HG03139 (cell line): Measurements from ENCODE around the gene ATP6AP2.
"Not testable (repeated sequence)": the region's sequence is repeated elsewhere in the genome, so short reads cannot be mapped to it uniquely, and the experiment has no call there.

Experiments
- ATAC-seq: cut with Tn5 transposase; IDR thresholded peaks from one replicate; pipeline ENCODE4 v1.9.1; 2021; ENCODE audit not compliant: unreplicated experiment

Gene ATP6AP2, protein sequence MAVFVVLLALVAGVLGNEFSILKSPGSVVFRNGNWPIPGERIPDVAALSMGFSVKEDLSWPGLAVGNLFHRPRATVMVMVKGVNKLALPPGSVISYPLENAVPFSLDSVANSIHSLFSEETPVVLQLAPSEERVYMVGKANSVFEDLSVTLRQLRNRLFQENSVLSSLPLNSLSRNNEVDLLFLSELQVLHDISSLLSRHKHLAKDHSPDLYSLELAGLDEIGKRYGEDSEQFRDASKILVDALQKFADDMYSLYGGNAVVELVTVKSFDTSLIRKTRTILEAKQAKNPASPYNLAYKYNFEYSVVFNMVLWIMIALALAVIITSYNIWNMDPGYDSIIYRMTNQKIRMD

DNA sequence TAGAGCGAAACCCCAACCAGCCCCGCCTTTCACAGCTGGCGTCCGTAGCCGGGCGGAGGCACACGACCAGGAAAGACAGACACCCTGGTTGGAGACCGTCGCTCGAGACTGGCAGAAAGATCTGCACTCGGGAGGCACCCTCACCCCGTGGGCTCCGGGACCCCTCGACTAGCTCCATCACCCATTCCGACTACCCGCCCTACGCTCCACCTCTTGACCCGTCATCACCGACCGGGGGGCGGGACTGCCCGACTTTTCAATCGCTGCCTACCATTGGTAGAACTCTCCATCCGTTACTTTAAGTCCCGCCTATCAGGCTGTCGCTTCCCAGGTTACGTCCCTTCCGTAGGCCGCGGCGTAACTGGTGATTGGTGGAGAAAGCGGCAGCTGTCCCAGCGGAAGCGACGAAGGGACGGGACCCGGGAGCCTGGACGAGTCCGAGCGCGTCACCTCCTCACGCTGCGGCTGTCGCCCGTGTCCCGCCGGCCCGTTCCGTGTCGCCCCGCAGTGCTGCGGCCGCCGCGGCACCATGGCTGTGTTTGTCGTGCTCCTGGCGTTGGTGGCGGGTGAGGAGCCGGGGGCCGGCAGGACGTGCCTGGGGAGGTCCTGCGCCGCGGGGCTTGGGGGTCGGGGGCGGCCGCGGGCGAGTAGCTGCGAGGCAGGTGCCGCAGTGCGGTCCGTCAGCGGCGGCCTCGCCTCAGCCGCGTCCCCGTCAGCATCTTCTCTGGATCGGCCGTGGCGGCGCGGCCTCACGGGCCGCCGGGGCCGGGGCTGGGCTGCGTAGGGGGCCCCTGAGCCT lies at the start of gene ATP6AP2:
Gene ATP6AP2 (plus strand): TSS at position 434 of the 799 bp plus-strand sequence. CDS start 96 bp downstream, at position 530.
- ATAC-seq: peak; percentile 95

DNA sequence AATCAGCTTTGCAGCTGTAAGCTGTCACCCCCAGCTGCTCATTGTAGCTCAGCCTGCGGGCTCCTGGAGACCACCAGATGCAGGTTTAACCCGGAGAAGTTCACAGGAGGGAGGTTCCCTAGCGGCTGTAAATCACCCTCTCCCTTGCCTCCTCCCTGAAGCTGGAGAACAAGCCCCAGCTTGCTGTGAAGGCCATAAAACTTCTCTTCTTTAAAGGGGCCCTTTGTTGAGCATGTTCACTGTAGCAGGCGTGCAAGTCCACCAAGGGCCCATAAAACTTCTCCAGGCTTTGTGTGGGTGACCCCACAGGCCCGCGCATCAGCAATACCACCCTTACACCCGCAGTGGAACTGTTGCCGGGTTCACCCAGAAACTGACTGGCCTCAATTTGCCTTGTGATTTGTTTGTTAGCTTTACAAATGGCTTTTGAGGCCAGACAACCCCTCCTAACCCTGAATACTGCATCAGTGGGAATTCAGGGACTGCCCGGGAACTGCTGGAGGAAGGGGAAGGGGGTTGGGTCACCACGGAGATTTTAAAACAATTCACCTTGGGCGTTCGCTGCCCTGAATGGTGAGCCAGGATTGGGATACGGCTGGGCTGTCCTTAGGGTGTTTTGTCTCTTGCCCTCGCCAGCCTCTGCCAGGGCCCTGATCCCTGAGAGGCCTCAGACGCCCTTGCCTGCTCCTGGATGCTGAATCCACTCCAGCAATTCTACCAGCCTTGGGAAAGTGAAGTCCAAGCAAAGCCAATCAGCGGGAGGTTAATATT lies 49.5 kb upstream of the ATP6AP2 start:
- ATAC-seq: no peak

DNA sequence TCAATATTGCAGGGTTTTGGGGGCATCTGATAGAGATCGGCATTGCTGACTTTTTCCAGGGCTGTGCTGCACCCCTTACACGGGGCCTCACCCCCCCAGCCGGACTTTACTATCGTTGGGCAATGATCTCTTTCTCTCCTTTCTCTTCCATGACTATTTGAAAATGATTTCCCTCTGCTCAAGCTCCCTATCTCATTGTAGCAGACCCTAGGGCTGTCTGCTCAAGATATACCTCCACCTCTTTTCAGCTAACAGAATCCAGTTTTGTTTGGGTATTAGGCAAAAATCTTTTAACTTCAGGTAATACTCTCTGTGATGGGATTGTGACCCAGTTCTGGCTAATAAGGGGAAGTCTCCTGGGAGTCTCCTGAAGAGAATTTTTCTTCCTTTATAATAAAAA lies 43.5 kb upstream of the ATP6AP2 start:
- no peak for ATAC-seq

DNA sequence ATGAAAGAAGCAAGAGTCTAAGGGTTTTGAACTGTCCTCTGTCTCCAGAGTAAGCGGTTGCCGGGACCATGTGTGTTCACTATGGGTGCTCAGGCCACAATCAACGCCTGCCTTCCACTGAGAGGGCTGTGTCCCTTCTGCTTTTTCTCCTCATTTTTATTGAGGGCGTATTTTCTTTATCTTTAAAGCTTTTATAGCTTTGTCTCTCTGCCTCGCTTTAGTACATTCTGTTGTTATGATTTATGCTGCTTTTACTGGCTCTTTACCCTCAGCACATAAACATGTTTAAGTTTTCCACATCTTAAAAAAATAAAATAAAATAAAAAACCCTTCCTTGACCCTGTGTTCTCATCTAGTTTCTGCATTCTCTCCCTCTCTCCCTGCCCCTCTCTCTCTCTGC lies 42.4 kb upstream of the ATP6AP2 start:
- no peak for ATAC-seq

DNA sequence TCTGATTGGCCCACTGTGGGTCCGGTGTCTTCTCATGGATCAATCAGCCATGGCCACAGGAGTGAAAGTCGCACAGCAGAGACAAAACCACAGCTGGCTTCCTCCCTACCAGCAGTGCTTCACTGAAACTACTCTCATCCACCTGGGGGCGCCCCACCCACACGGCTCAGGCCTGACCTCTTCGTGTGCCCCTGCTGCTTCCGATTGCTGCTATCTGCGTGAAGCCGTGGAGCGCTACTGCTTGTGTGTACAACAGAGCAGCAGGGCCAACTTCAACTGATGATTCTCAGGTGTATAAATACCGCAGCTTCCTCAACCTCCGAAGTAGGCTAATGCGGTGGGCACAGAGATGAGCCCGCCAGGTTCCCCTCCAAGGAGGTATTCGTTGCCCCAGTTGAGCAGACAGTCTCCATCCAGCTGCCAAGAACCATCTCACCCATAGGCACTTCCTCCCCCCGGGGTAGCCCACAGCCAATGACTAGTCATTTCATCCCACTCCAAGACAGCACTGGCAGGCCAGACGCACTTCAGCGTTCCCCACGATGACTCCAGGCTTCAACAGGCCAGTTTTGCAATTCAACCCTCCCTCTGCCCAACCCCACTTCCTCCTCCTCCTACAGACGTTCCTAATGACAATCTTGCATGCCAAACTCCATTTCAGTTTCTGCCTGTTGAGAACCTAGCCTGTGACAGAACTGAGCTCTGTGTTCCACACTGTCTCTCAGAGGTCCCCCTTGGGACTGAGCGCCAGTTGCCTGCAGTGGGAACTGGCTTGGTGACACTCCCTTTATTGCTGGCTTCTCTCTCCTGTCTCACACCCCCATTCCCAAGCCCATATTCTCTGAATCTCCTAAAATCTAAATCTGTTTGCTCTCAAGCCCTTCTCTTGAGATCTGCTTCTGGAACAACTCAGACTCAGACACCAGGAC lies 41.3 kb upstream of the ATP6AP2 start:
- peak; percentile 58 for ATAC-seq

DNA sequence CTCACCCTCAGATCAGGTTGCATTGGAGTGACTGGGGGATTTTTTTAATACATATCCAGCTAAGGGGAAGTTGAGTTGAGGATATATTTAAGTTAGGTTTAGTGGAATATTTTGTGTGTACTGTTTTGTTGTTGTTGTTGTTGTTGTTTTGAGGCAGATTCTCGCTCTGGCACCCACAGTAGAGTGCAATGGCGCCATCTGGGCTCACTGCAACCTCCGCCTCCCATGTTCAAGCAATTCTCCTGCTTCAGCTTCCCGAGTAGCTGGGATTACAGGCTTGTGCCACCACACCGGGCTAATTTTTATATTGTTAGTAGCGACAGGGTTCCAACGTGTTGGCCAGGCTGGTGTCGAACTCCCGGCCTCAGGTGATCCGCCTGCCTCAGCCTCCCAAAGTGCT lies 38.6 kb upstream of the ATP6AP2 start:
- ATAC-seq: no peak

DNA sequence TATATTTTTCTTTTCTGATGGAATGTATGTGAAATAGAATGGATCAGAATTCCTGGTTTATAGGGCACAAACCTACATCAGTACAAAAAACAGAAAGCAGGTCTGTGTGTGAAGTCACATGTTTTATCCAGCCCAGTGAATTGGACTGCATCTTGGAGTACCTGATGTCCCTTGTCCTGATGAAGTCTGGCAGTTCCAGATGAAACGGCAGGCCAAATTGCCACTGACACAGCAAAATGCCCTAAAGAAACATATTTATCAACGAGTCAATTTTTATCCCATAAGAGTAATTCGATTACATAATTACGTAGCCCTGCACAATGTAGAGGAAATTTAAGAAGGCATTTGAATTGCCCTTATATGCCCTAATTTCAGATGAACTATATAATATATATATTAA lies 37.8 kb upstream of the ATP6AP2 start:
- ATAC-seq: no peak

DNA sequence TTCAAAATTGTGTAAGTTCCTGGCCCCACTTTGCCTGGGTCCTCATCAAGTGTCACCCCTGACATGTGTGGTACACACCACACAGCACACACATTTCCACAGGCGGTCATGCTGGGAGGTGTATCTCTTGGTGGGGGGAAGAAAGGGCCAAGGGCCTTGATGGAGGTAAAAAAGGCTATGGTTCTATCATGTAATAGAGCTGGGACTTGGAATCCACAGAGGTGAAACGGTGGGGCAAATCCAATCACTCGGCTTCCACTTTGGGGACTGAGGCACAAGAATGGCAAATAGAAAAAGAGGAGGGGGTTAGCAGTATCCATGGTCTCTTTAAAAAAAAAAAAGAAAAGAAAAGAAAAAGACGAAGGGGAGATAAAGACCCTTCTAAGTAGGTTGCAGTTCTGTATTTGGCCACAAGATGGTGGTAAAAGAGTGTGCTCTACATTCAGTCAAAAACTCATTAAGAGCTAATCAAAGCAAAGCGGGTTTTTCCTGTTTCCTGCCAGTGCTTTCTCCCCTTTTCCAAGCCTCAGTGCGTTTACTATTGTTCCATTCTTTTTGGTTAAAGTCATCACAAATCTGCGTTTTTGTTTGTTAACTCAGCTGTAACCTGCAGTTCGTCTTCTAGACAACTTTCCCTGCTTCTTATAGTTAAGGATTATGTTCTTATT lies 37.0 kb upstream of the ATP6AP2 start:
- no peak for ATAC-seq

DNA sequence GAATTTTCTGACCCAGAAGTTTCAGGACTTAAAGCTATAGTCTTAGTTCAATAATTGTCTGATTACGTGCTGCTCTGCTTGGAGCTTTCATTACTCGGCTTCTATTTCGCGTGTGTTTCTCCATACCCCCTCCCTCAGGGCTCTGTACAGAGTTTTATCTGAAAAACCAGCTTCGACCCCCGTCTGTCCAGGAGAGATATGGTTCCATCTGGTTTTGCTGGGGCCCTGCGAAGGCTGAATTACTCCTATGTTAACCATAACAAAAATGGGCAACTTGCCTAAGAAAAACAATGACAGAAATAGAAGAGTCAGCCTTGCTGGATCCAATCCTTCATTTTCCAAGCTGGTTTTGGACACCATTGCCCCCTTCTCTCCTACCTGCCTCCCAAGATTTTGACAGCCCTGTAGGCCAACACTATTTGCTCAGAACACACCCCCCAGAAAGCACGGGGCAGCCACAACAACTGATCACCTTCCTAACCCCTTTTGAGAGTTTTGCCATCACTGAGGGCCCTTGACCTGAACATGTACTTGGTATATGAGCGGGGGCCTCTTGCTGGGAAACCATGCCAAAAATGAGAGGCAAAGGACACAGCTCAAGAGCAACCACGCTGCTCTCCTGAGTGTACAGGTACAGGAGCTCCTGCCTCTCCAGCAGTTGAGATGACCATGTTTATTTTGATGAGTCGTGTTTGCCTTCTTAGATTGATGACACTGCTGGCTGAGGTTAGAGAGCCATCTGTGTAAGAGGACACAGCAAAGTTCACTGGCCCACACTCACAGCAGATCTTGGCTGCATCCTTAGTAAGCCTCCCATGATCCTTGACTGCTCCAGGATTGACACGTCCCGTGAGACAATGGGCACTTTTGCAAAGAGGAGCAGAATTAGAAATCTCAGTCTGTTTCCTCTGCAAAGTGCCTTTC lies 36.2 kb upstream of the ATP6AP2 start:
- ATAC-seq: no peak

DNA sequence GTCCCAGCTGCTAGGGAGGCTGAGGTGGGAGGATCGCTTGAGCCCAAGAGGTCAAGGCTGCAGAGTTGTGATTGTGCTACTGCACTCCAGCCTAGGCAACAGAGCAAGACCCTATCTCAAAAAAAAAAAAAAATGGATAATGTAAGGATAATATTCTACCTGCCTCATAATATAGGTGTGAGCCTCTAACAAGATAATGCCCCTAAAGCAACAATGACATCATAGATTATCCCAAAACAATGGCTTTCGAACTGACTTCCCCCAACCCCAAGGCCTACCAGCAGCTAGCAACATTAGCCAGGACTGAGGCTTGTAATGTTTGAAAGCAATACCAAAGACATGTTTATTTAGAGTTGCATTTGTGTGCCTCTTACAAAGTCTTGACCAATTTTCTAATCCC lies 33.9 kb upstream of the ATP6AP2 start:
- ATAC-seq: no peak

DNA sequence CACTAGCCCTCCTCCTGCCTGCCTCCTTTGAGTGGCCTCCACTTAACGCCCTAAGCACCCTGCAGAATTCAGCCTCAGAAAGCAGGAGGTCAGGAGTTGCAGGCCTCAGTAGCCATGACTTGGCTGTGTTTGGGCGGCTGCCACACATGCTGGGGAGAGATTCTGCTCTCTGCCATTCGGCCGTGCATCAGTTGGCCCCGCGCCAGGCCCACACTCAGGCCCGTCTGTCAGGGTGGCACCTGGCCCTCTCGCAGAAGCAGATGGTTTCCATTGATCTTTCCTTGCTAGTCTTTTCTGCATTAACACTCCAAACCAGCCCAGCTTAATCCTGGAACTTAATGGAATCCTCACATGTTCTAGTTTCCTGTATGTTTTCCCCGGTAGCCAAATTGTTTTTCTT lies 30.7 kb upstream of the ATP6AP2 start:
- ATAC-seq: no peak

DNA sequence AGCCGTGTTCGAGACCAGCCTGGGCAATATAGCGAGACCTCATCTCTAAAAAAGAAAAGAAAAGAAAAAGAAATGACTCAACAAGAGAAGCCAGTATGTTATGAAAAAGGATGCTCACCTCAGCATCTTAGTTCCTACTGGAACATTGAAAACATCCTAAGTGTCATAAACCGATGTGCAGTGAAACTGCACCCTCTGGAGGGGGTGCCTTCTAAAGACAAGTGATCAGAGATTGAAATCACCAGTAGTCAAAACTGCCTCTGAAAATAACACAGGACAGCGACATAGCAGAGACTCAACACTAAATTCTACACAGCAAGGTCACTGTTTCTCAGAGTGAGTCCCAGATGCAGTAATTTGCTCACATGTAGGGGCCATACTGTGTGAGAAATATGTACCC lies 28.0 kb upstream of the ATP6AP2 start:
- ATAC-seq: no peak

DNA sequence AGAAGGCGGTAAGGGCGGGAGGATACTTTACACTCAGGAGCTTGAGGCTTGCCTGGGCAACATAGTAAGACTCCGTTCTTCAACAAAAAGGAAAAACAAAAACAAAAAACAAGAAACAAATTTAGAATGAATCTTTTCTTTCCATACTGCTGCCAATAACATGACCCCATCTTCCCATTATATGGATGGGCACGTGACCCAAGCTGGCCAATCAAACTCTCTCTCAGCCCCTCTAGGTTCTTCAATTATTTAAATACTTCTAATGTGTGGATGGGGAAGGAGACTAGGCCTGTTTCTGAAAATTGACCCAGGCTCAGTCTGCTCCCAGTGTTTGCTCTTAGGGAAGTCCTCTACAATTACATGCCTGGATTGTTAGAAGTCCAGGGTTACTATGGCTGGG lies 22.2 kb upstream of the ATP6AP2 start:
- no peak for ATAC-seq

DNA sequence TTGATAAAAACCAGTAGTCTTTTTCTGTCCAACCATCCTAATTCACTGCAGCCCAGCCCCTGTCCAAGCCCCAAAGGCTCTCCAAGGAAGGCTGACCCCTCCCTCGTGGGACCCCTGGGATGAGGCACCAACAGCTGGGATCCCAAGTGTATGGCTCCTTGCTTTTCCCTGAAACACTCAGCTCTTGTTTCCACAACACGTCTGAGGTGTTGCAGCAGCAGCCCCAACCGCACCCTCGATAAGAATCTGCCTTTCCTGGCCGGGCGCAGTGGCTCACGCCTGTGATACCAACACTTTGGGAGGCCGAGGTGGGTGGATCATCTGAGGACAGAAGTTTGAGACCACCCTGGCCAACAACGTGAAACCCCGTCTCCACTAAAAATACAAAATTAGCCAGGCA lies 17.0 kb upstream of the ATP6AP2 start:
- no peak for ATAC-seq

DNA sequence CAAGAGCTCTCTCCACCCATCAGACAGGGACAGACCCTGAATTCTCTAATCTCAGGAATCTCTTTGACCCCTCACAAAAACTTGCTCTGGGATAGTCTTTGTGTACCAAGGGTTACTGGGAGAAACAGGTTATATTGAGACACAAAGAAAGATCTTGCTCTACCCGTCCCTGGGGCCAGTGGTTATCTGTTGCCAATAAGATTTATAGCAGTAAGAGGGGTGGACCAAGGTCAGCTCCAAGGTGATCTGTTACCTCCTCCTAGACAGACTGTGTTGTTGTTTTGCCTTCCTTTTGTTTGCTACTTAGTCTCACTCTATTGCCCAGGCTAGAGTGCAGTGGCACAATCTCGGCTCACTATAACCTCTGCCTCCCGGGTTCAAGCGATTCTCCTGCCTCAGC lies 16.3 kb upstream of the ATP6AP2 start:
- no peak for ATAC-seq

DNA sequence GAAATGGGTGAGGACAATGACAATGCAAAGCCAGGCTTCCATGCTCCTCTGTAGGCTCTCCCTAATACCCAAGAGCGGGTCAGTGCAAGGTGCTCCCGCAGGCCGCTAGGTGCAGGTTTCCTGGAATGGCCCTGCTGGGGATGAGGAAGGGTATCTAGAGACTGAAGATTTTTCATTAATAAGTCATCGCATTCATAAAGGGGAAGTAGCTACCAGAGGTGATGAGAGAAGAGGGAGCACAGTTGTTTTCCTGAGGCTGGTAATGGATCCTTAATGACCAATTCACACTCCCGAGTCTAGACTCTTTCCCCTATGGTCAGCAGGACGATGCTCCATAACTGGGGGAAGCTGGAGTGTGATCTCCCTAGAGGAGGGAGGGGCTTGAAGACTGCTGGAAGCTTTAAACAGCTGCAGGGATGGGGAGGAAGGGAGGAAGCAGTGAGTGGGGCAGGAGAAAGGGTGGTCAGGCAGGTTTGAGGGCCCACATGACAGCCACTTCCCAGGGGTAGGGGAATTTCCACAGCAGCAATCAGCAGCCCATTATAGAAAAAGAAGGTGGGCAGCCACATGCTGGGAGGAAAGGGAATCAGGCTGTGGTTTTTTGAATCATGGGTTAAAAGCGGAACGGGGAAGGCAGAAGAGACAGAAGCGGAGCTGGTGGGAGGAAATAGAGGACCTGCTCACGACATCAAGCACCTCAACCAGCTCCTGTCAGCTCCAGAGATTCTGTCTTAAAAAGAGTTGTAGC lies 10.2 kb upstream of the ATP6AP2 start:
- no peak for ATAC-seq

DNA sequence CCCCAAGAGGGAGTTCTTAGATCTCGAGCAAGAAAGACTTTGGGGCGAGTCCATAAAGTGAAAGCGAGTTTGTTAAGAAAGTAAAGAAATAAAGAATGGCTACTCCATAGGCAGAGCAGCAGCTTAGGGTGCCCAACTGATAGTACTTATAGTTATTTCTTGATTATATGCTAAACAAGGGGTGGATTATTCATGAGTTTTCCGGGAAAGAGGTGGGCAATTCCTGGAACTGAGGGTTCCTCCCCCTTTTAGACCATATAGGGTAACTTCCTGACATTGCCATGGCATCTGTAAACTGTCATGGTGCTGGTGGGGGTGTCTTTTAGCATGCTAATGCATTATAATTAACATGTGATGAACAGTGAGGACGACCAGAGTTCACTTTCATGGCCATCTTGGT lies 9.6 kb upstream of the ATP6AP2 start:
- ATAC-seq: not testable (repeated sequence)

DNA sequence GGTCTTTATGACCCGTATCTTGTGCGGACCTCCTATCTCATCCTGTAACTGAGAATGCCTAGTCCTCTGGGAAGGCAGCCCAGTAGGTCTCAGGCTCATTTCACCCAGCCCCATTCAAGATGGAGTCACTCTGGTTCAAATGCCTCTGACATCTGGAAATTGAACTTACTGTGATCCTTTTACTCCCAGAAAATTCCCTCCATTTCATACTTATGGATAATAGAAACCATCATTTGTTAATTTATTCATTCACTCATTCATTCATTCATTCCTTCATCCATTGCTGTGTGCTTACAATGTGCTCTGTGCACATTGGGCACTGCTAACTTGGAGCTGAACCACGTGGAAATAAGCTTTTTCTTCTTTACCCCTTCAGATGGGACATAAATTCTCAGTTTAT lies 9.2 kb upstream of the ATP6AP2 start:
- ATAC-seq: no peak
